Fibroblast of mammary gland (primary cell): Measurements from ENCODE around the gene DST.
"Not testable (repeated sequence)": the region's sequence is repeated elsewhere in the genome, so short reads cannot be mapped to it uniquely, and the experiment has no call there.

Source experiments
- DNase-seq: peaks from one replicate; pipeline ENCODE4 v3.0.0-alpha.2; 2010; ENCODE audit warnings: low read depth
- H3K4me3 ChIP-seq: 2 replicates; pipeline ENCODE4 v1.5.1; 2011; ENCODE audit warnings: low read depth, mild to moderate bottlenecking, low read length, moderate library complexity; ENCODE audit not compliant: control insufficient read depth
- CTCF ChIP-seq: conservative IDR thresholded peaks from 2 replicates; pipeline ENCODE4 v1.5.1; 2011; ENCODE audit warnings: low read depth, low read length, inconsistent platforms; ENCODE audit not compliant: control insufficient read depth, insufficient read depth

DST gene

GRCh38 chr6:56667336-56667735 lies 24.6 kb upstream of the DST start:
- no peak for DNase-seq
- no peak for TF ChIP-seq CTCF
- no peak overlapping the region for H3K4me3 ChIP-seq

- DNase-seq = no peak
- TF ChIP-seq CTCF = no peak
- no peak overlapping the region for H3K4me3 ChIP-seq
Measured at GRCh38 chr6:56664029-56664428, 21.3 kb upstream of the DST start.

GRCh38 chr6:56663344-56663743 lies 20.7 kb upstream of the DST start:
- DNase-seq = peak; percentile 35
- no peak for TF ChIP-seq CTCF
- no peak overlapping the region for H3K4me3 ChIP-seq

GRCh38 chr6:56661338-56661737 lies 18.6 kb upstream of the DST start:
- DNase-seq, H3K4me3 ChIP-seq: not testable (repeated sequence)

GRCh38 chr6:56660381-56660730 lies 17.7 kb upstream of the DST start:
- H3K4me3 ChIP-seq = no peak overlapping the region
- no peak for TF ChIP-seq CTCF
- no peak for DNase-seq

- no peak for DNase-seq
- no peak for TF ChIP-seq CTCF
- H3K4me3 ChIP-seq = no peak overlapping the region
Measured at GRCh38 chr6:56659721-56660380, 17.2 kb upstream of the DST start.

GRCh38 chr6:56658326-56658725 lies 15.6 kb upstream of the DST start:
- no peak overlapping the region for H3K4me3 ChIP-seq
- no peak for TF ChIP-seq CTCF
- no peak for DNase-seq
